Putamen (tissue), 1 donor: Measurements from ENCODE around the gene FBXL15.

ENCODE experiments used
- DNase-seq: peaks from one replicate; pipeline ENCODE4 v3.0.0-alpha.2; 2016; ENCODE audit warnings: low spot score

The FBXL15 gene

GRCh38 chr10:102420714-102421506 is at the start of gene FBXL15:
FBXL15 (plus strand) TSS chr10:102420836; CDS start chr10:102421130, 294 bp downstream.
- peak; percentile 95 for DNase-seq

- DNase-seq, result no peak
Observed at GRCh38 chr10:102371295-102371694, 49.3 kb upstream of the FBXL15 start.

- DNase-seq, result no peak
Observed at GRCh38 chr10:102375250-102375649, 45.4 kb upstream of the FBXL15 start.

- DNase-seq, result no peak
Observed at GRCh38 chr10:102375867-102376266, 44.8 kb upstream of the FBXL15 start.

- DNase-seq, result no peak
Observed at GRCh38 chr10:102376901-102377300, 43.7 kb upstream of the FBXL15 start.

- DNase-seq, result no peak
Observed at GRCh38 chr10:102379383-102379782, 41.3 kb upstream of the FBXL15 start.

- no peak for DNase-seq
Observed at GRCh38 chr10:102381983-102382382, 38.7 kb upstream of the FBXL15 start.

GRCh38 chr10:102382871-102383270 is 37.8 kb upstream of the FBXL15 start:
- DNase-seq, result no peak

- no peak for DNase-seq
Observed at GRCh38 chr10:102384053-102384452, 36.6 kb upstream of the FBXL15 start.

GRCh38 chr10:102384606-102385429 is 35.8 kb upstream of the FBXL15 start:
- DNase-seq, result no peak

- DNase-seq, result no peak
Observed at GRCh38 chr10:102389894-102390293, 30.7 kb upstream of the FBXL15 start.

- no peak for DNase-seq
Observed at GRCh38 chr10:102392306-102392705, 28.3 kb upstream of the FBXL15 start.

GRCh38 chr10:102393411-102394078 is 27.1 kb upstream of the FBXL15 start:
- no peak for DNase-seq

- peak; percentile 81 for DNase-seq
Observed at GRCh38 chr10:102394079-102394800, 26.4 kb upstream of the FBXL15 start.

- no peak for DNase-seq
Observed at GRCh38 chr10:102394801-102395399, 25.7 kb upstream of the FBXL15 start.

- peak; percentile 81 for DNase-seq
Observed at GRCh38 chr10:102395400-102396316, 25.0 kb upstream of the FBXL15 start, which contains the start of gene NFKB2. NFKB2 (plus strand) TSS chr10:102395705; CDS start chr10:102395960, 255 bp downstream.

GRCh38 chr10:102396317-102396650 is 24.4 kb upstream of the FBXL15 start:
- DNase-seq, result no peak

- DNase-seq, result no peak
Observed at GRCh38 chr10:102396730-102397151, 23.9 kb upstream of the FBXL15 start.

GRCh38 chr10:102397222-102398171 is 23.1 kb upstream of the FBXL15 start:
- no peak for DNase-seq
